CD4-positive, alpha-beta T cell treated with Interleukin-2 at 100 ng/mL for 4 hours (primary cell): ENCODE results near the gene PRKRIP1.
"Not testable (repeated sequence)": the region's sequence is repeated elsewhere in the genome, so short reads cannot be mapped to it uniquely, and the experiment has no call there.

Experiments used
- DNase-seq: peaks from one replicate; pipeline ENCODE4 v3.0.0-alpha.2; 2020; ENCODE audit warnings: low spot score

Gene PRKRIP1

GRCh38 chr7:102457352-102457924, 61.3 kb downstream of the PRKRIP1 start:
- no peak for DNase-seq

- no peak for DNase-seq
Observed at GRCh38 chr7:102459221-102459844, 63.2 kb downstream of the PRKRIP1 start.

- no peak for DNase-seq
Observed at GRCh38 chr7:102460467-102460866, 64.3 kb downstream of the PRKRIP1 start.

GRCh38 chr7:102463841-102464576, 67.8 kb downstream of the PRKRIP1 start:
- DNase-seq: no peak

- DNase-seq: peak; percentile 94
Observed at GRCh38 chr7:102464577-102465280, 68.6 kb downstream of the PRKRIP1 start, which contains the start of the genes ALKBH4 and LRWD1. Gene ALKBH4 (minus strand): TSS chr7:102464863. CDS start chr7:102464836, 27 bp downstream. Gene LRWD1 (plus strand): TSS chr7:102464984. CDS start chr7:102465081, 97 bp downstream.

GRCh38 chr7:102466097-102466496, 69.9 kb downstream of the PRKRIP1 start:
- no peak for DNase-seq

GRCh38 chr7:102467581-102468477, 71.7 kb downstream of the PRKRIP1 start:
- DNase-seq: no peak

GRCh38 chr7:102468478-102469350, 72.6 kb downstream of the PRKRIP1 start:
- DNase-seq: no peak

GRCh38 chr7:102469351-102469971, 73.3 kb downstream of the PRKRIP1 start:
- DNase-seq: no peak

- DNase-seq: no peak
Observed at GRCh38 chr7:102469972-102470825, 74.0 kb downstream of the PRKRIP1 start.

- DNase-seq: no peak
Observed at GRCh38 chr7:102471791-102472125, 75.6 kb downstream of the PRKRIP1 start.

GRCh38 chr7:102472126-102473041, 76.2 kb downstream of the PRKRIP1 start:
- no peak for DNase-seq

GRCh38 chr7:102473271-102473991, 77.3 kb downstream of the PRKRIP1 start:
- DNase-seq: no peak

- not testable (repeated sequence) for DNase-seq
Observed at GRCh38 chr7:102474116-102474515, 78.0 kb downstream of the PRKRIP1 start.

GRCh38 chr7:102474736-102475435, 78.7 kb downstream of the PRKRIP1 start:
- DNase-seq: not testable (repeated sequence)
